Camera-type eye (tissue), 1 donor: ENCODE results near the gene CD244. TPM values are rescaled to one million over a fixed set of nuclear protein-coding genes. Genes with fewer than 3 reads are reported as not detected.

Experiments used
- total RNA-seq: library from RNA; depleted of rRNA; stranded (reverse); fragments of >200 nt; gene quantifications from one replicate; pipeline ENCODE4 v1.2.3, GENCODE V29; 2014

Gene CD244, protein sequence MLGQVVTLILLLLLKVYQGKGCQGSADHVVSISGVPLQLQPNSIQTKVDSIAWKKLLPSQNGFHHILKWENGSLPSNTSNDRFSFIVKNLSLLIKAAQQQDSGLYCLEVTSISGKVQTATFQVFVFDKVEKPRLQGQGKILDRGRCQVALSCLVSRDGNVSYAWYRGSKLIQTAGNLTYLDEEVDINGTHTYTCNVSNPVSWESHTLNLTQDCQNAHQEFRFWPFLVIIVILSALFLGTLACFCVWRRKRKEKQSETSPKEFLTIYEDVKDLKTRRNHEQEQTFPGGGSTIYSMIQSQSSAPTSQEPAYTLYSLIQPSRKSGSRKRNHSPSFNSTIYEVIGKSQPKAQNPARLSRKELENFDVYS
- total RNA-seq: 0.16 TPM

DNA sequence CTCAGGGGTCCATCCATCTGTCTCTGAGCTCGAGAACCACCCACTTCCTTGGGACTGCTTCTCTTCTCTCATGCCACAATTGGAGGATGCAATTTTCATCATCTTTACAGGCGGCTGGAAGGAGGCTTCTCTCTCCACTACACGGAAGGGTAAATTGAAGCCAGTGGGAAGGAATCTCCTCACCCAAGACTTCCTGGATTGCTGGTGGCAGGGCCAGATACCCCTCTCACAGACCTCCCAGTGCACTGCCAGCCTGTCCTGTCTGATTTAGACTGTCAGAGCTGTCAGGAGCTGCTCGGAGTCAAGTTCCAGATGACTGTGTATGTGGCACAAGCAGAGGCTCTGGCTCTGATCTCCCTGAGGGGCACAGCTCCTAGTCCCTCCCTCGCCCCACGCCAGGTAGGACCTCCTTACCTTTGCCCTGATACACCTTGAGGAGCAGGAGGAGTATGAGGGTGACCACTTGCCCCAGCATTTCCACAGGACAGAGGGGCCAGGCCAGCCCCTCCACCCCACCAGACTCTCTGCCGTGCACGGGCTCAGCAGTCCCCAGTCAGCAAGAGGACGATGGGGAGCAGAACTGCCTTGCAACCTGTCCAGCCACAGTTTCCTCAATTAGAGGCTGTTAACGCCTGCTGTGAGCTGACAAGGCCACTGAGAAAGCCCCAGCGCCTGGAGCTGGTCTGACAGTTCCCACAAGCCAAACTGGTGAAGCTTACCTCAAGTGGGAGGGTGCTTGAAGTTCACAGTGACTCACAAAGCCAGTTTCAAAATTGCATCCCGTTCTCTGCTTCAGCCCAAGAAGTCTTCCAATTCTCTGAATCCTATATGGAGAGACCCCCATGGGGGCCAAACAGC, at the start of gene CD244:
TSS of gene CD244 (minus strand) at position 685 of the 858 bp plus-strand sequence. CDS start at position 475, 210 bp downstream.

DNA sequence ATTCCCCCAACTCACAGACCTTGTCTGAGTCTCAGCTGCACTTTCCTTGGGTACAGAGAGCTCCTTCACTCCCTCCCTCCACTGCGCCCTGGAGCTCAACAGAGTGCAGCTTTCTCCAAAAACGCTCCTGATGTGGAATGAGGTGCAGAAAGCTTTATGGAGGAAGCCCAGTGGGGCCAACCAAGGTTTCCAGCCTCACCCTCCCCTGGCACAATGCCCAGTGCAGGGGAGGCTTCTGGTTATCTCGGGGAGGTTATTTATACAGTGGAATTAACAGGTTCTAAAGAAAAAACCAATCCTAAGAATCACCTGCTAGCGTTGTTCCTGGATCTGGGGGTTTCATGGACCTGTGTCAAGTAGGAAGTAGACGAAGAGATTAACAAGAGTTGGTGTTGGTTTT, 22.4 kb upstream of the CD244 start, which contains the start of gene ITLN1:
TSS of gene ITLN1 (minus strand) at position 139 of the 400 bp plus-strand sequence. CDS start 303 bp downstream, outside the sequence.

DNA sequence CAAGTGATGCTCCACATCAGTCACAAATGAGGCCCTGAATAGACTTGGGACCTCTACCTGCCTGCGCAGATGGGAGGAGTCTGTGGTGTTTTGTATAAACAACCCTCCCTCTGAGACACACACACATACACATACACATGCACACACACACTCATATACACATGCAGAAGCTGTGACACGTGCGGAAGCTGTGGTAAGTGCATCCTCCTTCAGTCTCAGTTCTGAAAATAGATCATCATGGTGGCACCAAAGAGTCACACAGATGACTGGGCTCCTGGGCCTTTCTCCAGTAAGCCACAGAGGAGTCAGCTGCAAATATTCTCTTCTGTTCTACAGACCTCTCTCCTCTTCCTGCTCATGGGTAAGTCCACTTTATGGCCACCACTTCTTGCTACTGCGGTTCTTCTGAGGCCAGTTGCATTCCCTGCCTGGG, 66.7 kb downstream of the CD244 start, which contains the start of gene LY9:
TSS of gene LY9 (plus strand) at position 224 of the 433 bp plus-strand sequence. CDS start at position 238, 14 bp downstream.

Other genes starting within 250 kb of the CD244 start
- not detected for gene SLAMF1, start 215.8 kb downstream of the CD244 start, total RNA-seq
- 2.6 TPM for gene CD48, start 151.1 kb downstream of the CD244 start, total RNA-seq
- gene SLAMF7, start 123.6 kb downstream of the CD244 start, total RNA-seq: 0.22 TPM
- gene LY9, start 66.7 kb downstream of the CD244 start, total RNA-seq: 0.71 TPM
- not detected for gene ITLN1, start 22.3 kb upstream of the CD244 start, total RNA-seq
- not detected for gene ITLN2, start 91.9 kb upstream of the CD244 start, total RNA-seq
- 19.3 TPM for gene F11R, start 158.3 kb upstream of the CD244 start, total RNA-seq
- gene TSTD1, start 176.1 kb upstream of the CD244 start, total RNA-seq: 29.7 TPM
- 69.9 TPM for gene USF1, start 183.1 kb upstream of the CD244 start, total RNA-seq
- 2.1 TPM for gene ARHGAP30, start 207.0 kb upstream of the CD244 start, total RNA-seq
- gene NECTIN4, start 226.7 kb upstream of the CD244 start, total RNA-seq: 3.6 TPM
- gene KLHDC9, start 235.5 kb upstream of the CD244 start, total RNA-seq: 4.6 TPM